HG02885 (cell line): ENCODE measurements around the gene TGFBR2.
A peak's percentile ranks its signal among the peaks of the same experiment; 100 is the strongest.

Source experiments
- ATAC-seq: cut with Tn5 transposase; IDR thresholded peaks from one replicate; pipeline ENCODE4 v1.9.1; 2021; ENCODE audit warnings: mild to moderate bottlenecking; ENCODE audit not compliant: unreplicated experiment, poor library complexity

TGFBR2 gene

DNA sequence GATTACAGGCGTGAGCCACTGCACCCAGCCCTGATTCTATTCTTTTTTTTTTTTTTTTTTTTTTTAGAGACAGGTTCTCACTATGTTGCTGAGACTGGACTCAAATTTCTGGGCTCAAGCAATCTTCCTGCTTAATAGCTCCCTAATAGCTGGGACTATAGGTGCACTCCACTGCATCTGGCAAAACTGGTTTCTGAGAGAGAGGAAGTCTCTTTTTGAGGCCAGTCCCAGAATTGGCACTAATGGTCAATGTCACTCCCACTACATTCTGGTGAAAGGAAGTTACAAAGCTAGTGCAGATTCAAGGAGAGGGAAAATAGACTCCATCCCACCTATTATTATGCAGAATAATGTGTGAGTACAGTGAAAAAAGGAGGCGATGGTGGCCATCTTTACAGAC is 5.8 kb upstream of the TGFBR2 start:
- no peak for ATAC-seq

DNA sequence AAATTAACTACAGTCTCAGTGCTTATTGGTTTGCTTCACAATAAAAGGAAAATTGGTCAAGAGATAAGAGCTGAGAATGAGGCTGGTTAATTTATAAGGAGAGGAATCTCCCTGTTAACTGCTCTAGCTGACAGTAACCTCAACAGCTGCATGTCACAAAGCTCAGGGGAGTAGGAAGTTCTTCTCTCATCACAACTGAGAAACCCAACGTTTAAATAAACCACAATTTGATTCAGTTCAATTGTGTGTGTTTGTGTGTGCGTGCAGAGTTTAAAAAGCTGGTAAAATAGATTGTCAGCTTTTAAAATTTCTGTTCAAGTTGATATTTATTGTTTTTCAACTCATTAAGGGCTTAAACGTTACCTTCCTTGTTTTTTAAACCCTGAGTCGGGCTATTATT is 3.5 kb upstream of the TGFBR2 start:
- no peak for ATAC-seq

- ATAC-seq = no peak
Observed at GRCh38 chr3:30604093-30604492, 2.3 kb upstream of the TGFBR2 start.

DNA sequence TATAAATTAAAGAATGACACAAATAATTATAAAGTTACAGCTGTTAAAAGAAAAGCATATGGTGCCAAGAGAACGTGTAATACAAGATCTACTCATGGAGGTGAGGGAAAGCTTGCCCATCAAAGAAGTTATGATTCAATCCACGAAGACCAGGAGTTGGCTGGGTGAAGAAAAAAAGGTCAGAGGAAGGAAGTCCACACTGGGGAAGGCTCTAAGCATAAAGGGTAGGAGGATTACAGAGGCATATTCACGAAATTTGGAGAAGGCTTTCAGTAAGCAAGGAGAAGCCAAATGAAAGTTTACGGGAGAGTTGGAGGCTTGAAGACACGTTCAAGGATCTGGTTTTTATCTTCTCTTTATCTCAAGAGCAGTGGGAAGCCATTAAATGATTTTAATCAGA is 1.8 kb upstream of the TGFBR2 start:
- no peak for ATAC-seq

DNA sequence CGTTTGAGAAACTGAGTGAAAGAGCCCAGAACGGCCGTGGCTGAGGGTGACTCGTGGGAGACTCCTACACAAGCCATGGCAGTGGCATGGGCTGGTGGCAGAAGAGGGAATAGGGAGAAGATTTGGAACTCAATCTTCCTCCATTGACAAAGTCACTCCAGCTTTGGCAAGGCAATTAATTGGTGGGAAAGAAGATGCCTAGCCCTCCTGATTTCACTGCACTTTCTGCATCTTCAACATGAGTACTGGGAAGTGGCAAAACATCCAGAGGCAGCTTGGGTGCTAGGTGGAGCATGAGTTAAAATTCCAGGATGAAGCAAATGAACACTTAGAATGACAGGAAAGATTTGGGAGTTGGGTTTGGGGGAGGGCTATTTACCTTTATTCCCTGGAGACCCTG is 1.4 kb upstream of the TGFBR2 start:
- no peak for ATAC-seq

DNA sequence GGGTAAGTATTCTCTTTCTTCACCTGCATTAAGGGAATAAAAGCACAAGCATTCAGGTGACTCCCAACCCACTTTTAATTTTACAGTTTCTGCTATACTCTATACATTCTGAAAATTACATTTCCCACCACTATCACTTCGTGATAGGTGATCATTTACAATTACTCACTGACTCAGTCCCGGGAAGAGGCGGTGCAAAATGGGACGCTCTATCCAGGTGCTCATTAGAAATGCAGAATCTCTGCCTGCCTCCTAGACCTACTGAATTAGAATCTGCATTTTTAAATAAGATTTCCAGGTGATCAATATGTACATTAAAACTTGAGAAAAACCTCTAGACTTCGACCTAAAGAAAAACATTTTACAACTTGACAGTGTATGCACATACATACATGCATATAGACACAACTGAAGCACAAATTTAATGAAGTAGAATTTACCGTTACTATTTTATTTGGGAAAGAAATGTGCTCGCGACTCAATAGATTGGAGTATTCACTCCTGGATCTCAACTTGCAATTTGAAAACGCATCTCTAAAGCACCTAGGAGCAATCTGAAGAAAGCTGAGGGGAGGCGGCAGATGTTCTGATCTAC is 598 bp upstream of the TGFBR2 start:
- ATAC-seq = no peak

DNA sequence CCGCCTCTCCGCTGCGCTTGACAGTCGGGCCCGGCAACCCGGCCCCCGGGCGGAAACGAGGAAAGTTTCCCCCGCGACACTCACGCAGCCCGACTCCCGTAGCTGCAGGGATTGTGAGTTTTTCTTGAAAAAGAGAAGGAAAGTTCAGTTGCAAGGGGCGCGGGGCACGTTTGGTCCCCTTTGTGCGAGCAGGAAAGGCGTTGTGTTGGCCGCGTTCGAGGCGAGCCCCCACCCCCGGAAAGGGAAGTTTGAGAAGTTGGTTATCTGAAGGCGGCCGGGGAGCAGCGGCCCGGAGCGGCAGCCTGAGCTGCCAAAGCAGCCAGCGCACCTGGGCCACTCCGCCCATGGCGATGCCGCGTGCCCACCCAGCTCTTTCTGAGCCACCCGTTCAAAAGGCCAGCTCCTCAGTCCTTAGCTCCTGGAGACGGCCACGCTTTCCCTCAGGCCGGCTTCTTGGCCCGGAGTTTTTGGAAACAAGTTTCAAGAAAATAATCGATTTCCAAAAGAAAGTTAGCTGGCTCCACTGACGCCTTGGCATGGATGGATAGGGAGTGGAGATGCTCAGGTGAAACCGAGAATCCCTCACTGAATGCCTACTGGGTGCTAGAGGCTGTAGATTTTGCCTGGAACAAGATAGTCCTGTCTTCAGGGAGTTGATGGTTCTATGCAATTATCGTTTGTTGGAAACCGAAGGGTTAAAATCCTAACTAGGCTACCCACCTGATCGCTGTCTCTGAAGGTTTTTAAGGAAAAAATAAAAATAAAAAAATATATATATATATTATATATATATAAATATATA is 832 bp downstream of the TGFBR2 start:
- ATAC-seq = peak; percentile 64

- no peak for ATAC-seq
Observed at GRCh38 chr3:30608598-30608947, 2.2 kb downstream of the TGFBR2 start.

GRCh38 chr3:30609930-30610701 is 3.7 kb downstream of the TGFBR2 start:
- no peak for ATAC-seq

DNA sequence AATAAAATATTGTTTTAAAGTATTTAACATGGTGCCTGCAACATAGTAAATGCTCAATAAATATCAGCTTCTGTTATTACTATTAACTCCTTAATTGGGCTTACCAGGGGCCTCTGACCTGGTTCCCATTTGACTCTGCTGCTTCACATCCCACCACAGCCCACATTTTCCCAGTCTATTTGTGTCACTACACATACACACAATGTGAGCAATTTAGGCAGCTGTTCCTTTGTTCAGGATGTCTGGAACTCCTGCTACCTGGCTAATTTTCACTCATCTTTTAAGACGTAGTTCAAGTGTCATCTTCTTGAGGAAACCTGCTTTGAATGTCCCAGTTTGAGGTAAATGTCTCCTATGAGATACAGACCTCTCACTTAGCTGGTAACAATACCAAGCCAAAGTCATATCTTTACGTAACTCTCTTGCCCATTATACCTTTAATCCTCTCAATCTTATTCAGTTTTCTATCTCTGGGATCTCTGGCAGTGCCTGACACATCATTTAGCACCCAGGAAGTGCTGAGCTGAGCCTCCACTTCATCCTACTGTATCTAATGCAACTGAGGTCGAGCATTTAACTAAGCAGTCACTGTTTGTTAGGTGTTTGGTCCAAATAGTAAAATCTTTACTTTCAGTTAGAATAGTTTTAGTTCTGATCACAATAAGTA is 4.4 kb downstream of the TGFBR2 start:
- ATAC-seq = no peak

- no peak for ATAC-seq
Observed at GRCh38 chr3:30611613-30612436, 5.4 kb downstream of the TGFBR2 start.

DNA sequence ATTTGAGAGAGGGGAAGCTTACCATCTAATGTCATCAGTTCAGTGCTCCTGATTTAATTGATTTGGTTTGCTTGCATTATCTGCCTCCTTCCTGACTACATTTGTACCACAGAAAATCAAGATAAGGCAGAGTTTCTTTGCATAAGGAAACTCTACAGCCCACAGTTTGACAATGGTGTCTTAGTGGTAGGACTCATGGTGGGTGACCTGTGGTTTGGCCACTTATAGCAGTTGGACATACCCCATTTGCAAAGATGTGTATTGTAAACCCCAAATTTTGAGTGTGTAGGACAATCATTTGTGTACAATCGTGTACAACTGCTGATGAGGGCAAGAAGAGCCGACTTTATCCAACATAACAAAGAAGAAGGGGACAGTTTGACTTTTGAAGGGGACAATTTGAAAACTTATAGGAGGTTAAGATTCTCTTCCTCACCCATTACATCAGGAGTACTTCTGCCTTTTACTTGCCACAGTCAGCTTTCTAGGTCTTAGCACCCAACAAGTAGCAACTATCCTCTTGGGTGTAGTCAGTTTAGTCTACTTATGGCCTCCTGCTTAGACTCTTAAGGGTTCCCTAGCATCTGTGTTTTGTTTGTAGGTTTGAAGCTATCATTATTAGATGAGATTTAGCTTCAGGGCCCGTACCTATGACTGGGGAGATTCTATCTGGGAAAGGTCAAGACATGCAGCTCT is 6.2 kb downstream of the TGFBR2 start:
- ATAC-seq = no peak

GRCh38 chr3:30613133-30613825 is 6.9 kb downstream of the TGFBR2 start:
- no peak for ATAC-seq

DNA sequence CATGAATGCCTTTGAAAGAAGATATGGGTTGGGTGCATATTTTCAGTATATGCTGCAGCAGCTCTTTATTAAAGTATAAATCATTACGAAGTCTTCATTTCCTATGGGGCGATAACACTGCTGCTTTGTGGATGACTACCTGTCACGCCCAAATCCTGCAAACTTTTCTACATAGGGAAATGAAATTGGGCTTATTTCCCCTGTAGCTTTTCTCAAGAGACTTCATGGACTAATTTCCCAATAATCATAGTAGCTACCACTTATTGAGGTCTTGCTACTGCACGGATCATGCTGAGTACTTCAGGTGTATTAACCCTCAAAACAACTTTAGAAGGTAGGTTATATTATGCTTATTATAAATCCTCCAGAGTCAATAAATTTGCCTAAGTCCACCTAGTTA is 8.0 kb downstream of the TGFBR2 start:
- no peak for ATAC-seq

- no peak for ATAC-seq
Observed at GRCh38 chr3:30614943-30615342, 8.5 kb downstream of the TGFBR2 start.

GRCh38 chr3:30615615-30616346 is 9.4 kb downstream of the TGFBR2 start:
- no peak for ATAC-seq

- no peak for ATAC-seq
Observed at GRCh38 chr3:30616347-30617027, 10.1 kb downstream of the TGFBR2 start.

DNA sequence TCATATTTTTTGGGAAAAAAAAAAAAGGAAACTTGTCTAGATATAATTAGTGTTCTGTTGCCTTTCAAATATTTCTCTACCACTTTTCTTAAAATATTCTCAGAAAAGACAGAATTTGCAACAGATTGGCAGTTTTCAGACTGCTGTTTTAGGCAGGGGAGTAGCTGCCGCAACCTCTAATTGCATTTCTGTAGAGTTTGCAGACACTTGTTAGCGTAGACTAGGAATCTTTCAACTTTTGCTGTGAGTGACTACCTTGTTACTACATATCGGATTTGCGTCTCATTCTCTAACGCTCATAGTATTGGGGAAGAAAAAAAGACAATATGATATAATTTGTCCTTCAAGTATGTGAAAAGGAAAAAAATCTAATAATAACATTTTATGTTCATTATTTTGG is 10.7 kb downstream of the TGFBR2 start:
- no peak for ATAC-seq
